22Rv1 (cell line): ENCODE measurements around the gene DPCD.

Experiments used
- CTCF ChIP-seq: fragments of 450-650 bp; IDR thresholded peaks from 2 replicates; pipeline ENCODE4 v1.5.1; 2017; ENCODE audit warnings: mild to moderate bottlenecking
- ZFX ChIP-seq: fragments of 450-650 bp; IDR thresholded peaks from 2 replicates; pipeline ENCODE4 v1.6.1; 2017; ENCODE audit warnings: antibody characterized with exemption, borderline replicate concordance

DNA sequence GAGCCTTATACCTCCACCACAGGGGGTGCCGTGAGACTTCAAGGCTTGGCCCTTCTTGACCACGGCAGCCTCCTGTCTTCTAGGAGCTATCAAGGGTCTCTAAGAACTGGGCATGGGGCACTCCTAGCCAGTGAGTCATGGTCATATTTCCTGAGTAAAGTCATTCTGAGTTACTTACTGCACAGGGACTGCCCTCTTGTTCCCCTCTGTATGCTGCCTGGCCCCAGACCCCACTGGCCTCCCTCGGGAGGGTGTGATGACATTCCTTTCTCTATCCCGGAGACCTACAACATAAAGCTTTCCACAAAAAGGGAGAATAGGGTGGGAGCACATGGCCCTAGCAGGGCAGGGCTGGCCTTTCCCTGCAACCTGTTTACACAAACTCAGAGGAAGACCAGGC lies 21.4 kb downstream of the DPCD start:
- TF ChIP-seq CTCF (no peak), ZFX (no peak)
